SH-SY5Y (cell line): ENCODE data around the gene TTLL6.

Experiments
- GATA2 ChIP-seq: IDR thresholded peaks from 2 replicates; pipeline ENCODE4 v1.6.1; 2011; ENCODE audit warnings: mild to moderate bottlenecking, low read depth, low read length
- GATA3 ChIP-seq: IDR thresholded peaks from 2 replicates; pipeline ENCODE4 v1.6.1; 2011; ENCODE audit warnings: low read depth, mild to moderate bottlenecking, low read length, moderate library complexity

GRCh38 chr17:48843187-48843900 lies 26.3 kb upstream of the TTLL6 start:
- no peak for TF ChIP-seq GATA3
- TF ChIP-seq GATA2: no peak
